HG03066 (cell line): ENCODE measurements around the gene AP4E1.
"Not testable (repeated sequence)": the region's sequence is repeated elsewhere in the genome, so short reads cannot be mapped to it uniquely, and the experiment has no call there.

Source experiments
- ATAC-seq: cut with Tn5 transposase; IDR thresholded peaks from one replicate; pipeline ENCODE4 v1.9.1; 2021; ENCODE audit warnings: low read depth; ENCODE audit not compliant: unreplicated experiment

The AP4E1 gene

DNA sequence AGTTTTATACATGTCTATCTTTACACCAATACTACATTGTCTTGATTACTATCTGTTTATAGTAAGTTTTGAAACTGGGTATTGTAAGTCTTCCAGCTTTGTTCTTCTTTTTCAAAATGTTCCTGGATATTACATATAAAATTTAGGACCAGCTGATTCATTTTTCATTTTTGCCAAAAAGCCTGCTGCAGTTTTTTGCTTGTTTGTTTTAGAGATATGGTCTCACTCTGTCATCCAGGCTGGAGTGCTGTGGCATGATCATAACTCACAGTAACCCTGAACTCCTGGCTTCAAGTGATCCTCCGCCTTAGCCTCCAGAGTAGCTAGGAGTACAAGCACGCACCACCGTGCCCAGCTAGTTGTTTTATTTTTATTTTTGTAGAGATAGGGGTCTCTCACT, 20.4 kb upstream of the AP4E1 start:
- ATAC-seq, result no peak

DNA sequence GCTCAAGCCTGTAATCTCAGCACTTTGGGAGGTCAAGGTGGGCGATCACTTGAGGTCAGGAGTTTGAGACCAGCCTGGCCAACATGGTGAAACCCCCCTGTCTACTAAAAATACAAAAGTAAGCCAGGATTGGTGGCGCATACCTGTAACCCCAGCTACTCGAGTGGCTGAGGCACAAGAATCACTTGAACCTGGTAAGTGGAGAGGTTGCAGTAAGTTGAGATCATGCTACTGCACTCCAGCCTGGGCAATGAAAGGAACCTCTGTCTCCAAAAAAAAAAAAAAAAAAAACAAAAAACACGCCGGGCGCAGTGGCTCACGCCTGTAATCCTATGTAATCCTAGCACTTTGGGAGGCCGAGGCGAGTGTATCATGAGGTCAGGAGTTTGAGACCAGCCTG, 18.9 kb upstream of the AP4E1 start:
- ATAC-seq, result no peak

DNA sequence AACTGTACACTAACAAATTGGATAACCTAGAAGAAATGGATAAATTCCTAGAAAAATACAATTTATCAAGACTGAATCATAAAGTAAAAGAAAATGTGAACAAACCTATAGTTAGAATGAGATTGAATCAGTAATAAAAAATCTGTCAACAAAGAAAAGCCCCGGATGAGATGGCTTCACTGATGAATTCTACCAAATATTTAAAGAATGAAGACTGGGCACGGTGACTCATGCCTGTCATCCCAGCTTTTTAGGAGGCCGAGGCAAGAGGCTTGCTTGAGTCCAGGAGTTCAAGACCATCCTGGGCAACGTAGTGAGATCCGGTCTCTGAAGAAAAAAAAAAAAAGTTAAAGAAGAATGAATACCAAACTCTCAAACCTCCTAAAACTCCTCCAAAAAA, 17.7 kb upstream of the AP4E1 start:
- no peak for ATAC-seq

DNA sequence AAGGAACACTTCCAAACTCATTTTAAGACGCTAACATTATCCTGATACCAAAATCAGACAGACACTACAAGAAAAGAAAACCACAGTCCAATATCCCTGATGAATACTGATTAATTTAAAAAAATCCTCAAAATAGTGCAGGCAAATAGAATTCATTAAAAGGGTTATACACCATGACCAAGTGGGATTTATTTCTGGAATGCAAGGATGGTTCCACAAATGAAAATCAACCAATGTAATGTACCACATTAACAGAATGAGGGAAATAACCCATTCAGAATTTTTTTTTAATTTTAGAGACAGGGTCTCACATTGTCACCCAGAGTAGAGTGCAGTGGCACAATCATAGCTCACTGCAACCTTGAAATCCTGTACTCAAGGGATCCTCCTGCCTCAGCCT, 17.3 kb upstream of the AP4E1 start:
- no peak for ATAC-seq

DNA sequence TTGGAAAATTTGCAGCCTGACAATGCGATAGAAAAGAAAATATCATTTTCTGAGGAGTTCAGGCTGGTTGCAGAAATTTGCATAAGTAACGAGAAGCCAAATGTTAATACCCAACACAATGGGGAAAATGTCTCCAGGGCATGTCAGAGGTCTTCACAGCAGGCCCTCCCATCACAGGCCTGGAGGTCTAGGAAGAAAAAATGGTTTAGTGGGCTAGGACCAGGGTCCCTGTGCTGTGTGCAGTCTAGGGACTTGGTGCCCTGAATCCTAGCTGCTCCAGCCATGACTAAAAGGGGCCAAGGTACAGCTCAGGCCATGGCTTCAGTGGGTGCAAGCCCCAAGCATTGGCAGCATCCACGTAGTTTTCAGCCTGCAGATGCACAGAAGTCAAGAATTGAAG, 14.5 kb upstream of the AP4E1 start:
- no peak for ATAC-seq

DNA sequence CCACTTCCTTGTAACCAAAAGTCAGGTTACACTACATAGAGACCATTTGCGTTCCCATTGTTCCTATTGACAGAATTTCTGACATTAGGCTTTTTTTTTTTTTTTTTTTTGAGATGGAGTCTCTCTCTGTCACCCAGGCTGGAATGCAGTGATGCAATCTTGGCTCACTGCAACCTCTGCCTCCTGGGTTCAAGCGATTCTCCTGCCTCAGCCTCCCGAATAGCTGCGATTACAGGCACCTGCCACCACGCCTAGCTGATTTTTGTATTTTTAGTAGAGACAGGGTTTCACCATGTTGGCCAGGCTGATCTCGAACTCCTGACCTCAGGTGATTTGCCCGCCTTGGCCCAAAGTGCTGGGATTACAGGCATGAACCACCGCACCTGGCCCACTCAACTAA, 7.1 kb upstream of the AP4E1 start:
- ATAC-seq, result not testable (repeated sequence)

DNA sequence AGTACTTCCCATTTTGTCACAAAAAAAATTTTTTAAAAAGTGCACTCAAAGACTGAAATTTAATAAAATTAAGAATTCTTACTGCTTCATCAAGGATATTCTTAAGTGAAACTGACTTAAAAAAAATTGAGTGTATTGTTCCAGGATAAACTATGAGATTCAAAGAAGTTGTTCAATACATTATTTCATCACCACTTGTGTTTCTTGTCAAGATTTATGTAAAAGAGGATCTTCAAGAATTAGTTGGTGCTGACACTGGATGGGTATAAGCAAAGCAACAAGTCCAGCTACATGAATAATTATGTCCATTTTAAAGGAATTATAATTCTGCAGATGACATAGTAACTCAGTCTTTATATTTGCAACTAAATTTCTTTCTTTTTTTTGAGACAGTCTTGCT, 4.3 kb upstream of the AP4E1 start:
- no peak for ATAC-seq

DNA sequence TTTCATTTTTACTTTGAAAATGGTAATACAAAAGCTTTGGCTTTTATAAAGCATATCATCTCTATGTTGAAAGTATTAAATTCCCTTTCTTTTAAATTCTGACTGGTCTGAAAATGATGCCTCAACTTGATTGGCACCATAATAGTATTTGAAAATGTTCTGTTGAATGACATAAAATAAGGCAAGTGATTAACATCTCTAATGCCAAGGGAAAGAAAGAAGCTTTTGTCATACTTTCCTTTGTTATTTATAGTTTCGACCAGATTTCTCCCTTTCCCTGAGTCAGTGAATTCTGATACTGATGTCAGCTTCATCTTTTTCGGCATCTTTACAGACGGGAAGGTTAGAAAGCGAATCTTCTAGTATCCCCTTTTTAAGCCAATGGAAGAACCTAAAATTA, 3.4 kb upstream of the AP4E1 start:
- no peak for ATAC-seq

DNA sequence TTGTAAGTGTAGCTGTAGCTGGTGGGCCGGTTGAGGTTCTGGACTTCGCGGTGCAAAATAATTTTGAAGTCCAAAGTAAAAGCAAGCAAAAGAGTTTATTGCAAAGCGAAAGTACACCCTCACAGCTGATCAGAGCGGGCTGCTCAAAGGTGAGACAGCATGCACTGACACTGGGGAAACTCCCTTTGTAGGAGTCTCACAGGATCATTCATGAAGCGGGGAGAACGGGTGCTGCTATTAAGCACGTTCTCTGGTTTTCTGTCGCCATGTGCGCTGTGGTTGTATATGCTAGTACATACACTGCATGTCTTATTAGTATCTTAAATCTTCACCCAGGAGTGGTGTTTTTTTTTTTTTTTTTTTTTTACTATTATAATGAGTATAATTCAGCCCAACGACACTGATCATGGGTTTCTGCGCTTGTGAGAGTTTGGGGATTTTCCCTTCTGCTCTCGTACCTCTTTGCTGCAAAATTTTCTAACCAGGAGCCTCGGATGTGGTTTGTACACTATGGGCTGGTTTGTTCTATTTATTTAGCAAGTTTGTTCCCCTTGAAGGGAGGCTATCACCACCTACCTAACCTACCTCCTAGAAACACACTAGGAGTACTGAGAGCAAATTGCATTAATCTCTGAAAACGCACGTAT, 1.4 kb upstream of the AP4E1 start:
- peak; percentile 51 for ATAC-seq

DNA sequence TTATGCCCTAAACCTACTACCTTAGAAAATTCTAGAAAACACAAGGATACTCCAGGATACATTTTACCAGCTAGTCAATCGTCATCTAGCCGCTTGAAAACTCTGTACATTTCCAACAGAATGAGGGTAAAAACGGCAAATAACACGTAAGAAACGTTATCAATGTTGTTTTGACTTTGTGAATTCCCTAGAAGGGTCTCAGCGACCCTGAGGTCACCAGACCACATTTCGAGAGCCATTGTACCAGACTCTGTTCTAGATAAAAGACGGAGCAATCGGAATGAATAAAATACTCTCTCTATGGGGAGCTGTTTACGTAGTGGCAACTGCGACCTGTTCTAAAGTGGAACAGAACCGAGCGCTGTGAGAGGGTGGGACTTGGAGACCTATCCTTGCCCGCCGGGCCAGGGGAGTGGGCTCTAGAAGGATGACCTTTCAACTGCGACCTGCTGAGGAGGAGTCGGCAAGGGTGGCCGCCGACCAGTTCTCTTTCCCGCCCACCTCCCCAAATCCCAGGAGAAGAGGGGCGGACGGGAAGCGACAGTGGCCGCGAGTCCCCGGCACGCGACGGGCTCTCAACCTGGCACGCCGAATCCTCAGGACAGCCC, 778 bp upstream of the AP4E1 start:
- peak; percentile 28 for ATAC-seq

DNA sequence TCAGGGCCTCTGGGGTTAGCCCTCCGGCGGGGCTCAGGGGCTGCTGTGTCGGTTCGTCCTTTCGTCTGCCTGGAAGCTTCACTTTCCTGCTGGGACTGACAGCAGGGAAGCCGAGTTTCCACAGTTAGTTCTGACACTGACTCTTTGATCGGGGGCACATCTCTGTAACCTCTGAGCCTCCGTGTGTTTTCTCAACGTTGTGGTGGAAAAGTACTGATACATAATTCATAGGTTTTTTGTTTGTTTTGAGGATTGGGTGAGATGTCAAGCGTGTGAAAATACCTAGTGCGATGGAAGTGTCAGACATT, 481 bp downstream of the AP4E1 start:
- ATAC-seq, result no peak

DNA sequence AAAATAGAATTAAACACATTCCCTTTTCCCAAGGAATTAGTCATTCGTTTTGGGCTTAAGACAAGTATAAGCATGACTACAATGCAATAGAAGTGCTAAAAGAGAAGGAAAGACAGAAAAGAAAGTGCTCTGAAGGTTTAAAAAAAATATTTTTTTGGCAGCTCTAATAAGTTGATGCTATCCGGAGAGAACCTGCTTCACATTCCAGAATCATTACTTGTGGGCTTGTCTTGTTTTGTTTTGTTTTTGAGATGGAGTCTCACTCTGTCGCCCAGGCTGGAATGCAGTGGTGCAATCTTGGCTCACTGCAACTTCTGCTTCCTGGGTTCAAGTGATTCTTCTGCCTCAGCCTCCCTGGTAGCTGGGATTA, 1.9 kb downstream of the AP4E1 start:
- not testable (repeated sequence) for ATAC-seq

DNA sequence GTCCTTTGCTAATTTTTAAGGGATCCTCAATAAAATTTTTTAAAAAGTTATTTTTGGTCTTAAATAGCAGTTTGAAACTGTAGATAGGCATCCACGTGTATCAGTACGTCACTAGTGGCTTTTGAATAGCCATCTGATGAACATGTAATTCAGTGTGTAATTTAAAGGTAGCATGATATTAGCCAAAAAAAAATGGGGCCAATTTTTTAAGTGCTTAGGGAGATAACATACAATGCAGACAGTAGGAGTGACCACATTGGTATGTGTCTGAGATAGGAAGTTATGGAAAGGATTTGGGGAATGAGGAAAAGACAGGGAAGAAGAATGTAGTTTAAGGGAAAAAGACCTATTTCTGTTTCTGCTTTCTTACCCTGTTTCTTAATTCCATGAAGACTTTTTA, 2.5 kb downstream of the AP4E1 start:
- ATAC-seq, result no peak

DNA sequence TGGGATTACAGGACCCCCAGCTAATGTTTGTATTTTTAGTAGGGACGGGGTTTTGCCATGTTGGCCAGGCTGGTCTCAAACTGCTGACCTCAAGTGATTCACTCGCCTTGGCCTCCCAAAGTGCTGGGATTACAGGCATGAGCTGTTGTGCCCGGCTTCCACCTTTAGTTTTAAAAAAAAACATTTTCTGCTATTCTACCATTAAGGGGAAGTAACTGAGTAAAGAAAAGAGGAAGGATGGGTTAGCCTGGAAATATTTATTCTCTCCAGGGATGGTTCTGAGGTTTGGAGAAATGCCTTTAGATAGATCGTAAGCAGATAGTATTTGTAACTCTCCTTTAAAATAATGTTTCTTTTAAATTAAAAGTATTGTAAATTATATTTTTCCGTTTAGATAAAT, 3.1 kb downstream of the AP4E1 start:
- ATAC-seq, result no peak

DNA sequence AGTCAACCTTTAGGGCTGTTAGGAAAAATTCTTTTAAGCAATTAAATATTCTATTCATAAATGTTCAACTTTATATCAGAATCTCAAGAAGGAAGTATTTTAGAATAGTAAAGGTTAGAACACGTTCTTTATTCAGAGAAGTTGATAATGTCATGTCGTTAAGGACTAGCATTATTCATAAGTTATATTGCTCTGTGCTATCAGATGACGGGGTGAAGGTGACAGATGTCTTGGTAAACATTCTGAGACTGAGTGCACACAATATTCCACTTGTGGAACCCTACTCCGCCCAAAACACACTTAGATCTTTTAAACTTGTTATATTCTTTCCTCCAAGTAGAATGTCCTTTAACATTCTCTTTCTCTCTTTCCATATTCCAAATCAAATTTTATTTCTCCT, 7.9 kb downstream of the AP4E1 start:
- ATAC-seq, result no peak

DNA sequence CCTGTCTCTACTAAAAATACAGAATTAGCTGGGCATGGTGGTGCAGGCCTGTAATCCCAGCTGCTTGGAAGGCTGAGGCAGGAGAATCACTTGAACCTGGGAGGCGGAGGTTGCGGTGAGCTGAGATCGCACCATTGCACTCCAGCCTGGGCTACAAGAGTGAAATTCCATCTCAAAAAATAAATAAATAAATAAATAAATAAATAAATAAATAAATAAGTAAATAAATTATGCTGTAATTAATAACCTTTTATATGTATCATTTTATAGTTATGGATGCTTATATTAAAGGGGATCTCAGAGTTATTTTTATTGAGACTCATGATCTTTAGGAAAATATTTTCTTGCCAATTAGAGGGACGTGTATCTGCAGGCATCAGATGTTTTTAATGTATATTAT, 10.9 kb downstream of the AP4E1 start:
- ATAC-seq, result not testable (repeated sequence)

DNA sequence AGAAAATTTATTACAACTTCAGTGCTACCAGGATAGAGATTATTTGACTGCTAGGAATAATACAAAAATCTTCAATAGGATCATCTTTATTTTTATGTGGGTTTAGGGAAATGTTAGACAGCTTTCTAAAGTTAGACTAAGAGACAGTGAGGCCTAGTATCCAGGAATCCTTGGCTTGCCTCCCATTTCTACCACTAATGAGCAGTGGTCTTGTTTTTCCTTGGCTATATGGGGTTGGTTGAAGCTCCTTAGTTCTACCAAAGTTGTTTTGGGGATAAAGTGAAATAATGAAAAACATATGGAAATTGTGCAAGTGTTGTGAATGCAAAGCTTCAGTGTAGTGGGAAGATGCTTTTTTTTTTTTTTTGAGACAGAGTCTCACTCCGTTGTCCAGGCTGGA, 16.8 kb downstream of the AP4E1 start:
- no peak for ATAC-seq

DNA sequence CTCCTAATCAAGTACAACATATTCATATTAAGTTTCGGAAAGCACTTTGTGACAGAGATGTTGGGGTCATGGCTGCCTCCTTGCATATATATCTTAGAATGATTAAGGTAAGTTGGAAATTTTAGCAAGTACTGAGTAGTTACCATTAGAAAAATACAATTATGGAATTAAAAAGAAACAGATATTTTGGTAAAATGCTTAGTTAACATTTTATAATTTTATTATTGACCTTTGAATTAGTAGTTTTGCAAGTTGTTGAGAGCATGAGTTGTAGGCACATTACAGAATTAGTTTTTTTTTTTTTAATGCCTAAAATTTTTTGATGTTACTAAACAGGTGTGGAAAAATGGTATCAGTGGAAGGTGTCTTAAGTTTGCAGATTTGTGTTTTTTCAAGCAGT, 20.6 kb downstream of the AP4E1 start:
- no peak for ATAC-seq

DNA sequence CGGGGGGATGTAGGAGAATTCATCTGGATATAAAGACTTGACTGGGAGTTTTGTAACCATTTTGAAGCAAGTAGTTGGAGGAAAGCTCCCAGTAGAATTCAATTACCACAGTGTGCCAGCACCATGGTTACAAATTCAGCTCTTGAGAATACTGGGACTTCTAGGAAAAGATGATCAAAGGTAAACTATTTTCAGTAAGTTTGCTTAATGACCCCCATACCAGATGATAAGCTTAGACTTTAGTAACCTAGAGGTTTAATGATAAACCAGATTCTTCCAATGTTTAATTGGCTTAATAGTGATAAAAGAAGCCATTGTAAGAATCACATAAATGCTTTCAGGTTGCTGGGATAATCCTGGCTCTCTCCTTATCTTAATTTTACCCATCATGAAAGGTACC, 22.3 kb downstream of the AP4E1 start:
- no peak for ATAC-seq

DNA sequence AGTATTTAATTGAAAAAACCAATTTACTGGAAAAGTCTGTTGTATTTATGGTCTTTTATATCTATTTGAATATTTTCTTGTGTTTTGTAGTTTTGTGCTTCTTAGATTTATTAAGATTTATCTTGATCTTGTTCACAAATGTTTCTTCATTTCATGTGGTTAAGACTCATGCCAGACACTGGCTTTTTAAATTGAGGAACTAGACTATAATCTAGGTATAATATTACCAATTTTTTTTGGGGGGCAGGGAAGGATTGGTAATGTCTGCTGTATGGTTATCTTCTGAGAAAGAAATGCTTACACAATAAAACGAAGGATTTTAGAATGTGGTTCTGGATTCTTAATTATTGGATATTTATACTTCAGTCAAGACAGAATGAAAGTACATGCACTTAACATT, 24.9 kb downstream of the AP4E1 start:
- no peak for ATAC-seq

DNA sequence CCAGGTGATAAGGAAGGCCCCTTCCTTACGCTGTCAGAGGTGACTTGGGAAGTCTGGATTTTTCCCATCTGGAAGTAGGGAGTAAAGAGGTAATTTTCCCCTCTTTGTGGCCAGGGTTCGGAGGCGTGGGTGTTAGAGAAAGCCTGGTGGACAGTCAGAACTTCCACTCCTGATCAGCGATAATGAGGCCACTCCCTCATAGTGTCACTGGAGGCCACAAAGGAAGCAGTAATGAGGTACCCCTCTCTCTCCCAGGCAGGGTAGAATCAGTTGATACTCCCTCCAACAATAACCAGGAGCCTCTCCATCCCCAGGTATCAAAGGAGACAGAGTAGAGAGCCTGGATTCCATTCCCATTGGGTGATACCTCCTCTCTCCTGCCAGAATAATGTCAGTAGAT, 30.0 kb downstream of the AP4E1 start:
- no peak for ATAC-seq

DNA sequence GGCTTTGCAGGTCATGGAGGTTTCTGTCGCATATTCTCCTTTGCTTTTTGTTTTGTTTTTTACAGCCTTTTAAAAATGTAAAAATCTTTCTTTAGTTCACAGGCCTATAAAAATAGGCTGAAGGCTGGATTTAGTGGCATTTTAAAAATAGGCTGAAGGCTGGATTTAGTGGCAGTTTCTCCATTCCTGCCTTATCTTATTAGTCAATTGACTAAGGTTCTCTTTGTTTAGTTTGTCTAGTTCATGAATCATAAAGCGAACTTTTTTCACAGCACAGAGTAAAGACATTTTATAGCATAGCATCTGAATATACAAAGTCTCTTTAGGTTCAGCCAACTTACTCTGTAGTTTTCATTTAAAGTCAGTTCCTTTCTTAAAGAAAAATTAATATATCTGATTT, 31.4 kb downstream of the AP4E1 start:
- no peak for ATAC-seq

DNA sequence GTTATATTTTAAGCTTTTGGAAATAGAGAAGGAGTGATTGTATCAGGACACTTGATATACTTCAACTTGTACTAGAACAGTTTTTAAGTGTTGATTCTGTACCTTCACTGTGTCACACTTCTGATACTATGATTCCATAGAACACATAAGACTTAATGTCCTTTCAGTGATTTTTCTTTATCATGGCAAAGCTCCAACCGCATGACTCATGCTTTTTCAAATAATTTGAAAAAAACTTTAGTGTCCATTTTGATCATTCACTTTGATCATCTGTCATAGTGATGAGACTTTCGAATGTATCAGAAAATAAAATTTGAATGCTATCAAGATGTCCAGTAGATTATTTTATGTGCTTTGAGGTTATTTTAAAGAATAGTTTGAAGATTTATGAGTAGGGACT, 32.0 kb downstream of the AP4E1 start:
- ATAC-seq, result no peak
